Mononuclear cell (primary cell): ENCODE data around the gene MORN1. TPM values are rescaled to one million over a fixed set of nuclear protein-coding genes. Genes with fewer than 3 reads are reported as not detected.

Experiments used
- H3K27me3 ChIP-seq: 2 replicates; pipeline ENCODE4 v1.6.0; 2011; ENCODE audit warnings: low read length, control low read depth; ENCODE audit not compliant: insufficient read depth
- H3K4me1 ChIP-seq: 2 replicates; pipeline ENCODE4 v1.5.1; 2011; ENCODE audit warnings: mild to moderate bottlenecking, low read length, control low read depth; ENCODE audit not compliant: insufficient read depth
- H3K4me3 ChIP-seq: 2 replicates; pipeline ENCODE4 v1.5.1; 2011; ENCODE audit warnings: mild to moderate bottlenecking, low read length, moderate library complexity
- H3K9me3 ChIP-seq: 2 replicates; pipeline ENCODE4 v1.5.1; 2011; ENCODE audit warnings: low read depth, mild to moderate bottlenecking, control low read depth, low read length
- total RNA-seq: library from RNA; depleted of rRNA; stranded (reverse); fragments of >200 nt; gene quantifications from one replicate; pipeline ENCODE4 v1.2.3, GENCODE V29; 2012

Gene MORN1
- total RNA-seq, 1 donor: 4.2 TPM

DNA sequence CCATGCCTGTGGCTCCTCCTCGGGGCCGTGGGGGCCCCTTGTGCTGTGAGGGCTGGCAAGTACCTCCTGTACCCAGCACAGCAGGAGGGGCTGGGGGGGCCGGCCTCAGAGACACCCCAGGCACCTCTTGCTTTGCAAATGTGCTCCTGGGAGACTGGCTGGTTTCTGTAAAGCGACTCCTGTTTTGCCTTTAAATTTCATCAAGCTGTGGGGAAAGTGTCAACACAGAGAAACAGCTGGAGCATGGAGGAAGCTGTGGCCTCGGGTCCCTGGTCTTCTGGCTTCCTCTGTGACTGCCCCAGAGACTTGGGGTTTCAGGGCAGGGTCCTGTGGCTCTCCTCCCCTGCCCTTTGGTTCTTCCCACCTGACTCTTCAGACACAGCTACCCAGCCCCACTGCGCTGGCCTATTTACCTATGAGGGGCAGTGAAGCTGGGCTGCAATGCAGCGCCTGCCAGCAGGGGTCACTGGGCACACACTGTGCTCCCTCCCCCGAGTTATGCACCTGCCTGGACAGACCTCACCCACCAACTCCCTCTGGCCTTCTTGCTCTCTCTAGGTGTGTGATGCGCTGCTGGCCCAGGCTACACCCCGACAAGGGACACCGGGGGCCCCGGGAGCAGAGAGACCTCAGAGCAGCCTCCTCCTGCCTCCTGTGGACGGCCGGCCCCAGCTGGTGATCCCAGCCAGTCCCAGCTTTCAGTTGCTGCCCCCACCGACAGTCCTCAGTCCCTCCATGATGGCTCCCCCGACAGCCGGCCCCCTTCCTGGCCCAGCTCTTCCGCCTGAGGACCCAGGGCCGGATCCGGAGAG is 38.6 kb upstream of the MORN1 start:
- Histone ChIP-seq H3K9me3 (no peaks in the 10 kb centered on the region), H3K4me3 (no peak overlapping the region), H3K4me1 (no peaks in the 10 kb centered on the region), H3K27me3 (no peaks in the 10 kb centered on the region)

DNA sequence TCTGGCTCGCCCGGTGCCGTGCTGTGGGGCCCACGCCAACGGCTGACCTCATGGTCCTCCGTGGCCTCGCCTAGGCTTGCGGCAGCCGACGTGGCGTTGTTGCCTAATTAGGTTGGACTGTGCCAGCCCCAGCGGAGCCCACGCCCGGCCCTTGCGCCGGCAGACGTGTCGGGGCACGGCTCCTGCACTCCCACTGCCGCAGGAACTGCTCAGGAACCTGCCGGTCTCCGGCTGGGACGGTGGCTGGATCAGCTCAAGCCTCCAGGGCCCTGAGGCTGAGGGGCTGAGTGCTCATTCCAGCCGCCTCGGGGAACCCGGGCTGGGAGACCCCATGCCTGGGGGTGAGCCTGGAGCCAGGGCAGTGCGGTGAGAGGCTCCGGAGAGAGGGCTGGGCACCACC is 37.1 kb upstream of the MORN1 start:
- Histone ChIP-seq H3K27me3 (no peaks in the 10 kb centered on the region), H3K4me1 (no peaks in the 10 kb centered on the region), H3K4me3 (no peak overlapping the region), H3K9me3 (no peaks in the 10 kb centered on the region)

DNA sequence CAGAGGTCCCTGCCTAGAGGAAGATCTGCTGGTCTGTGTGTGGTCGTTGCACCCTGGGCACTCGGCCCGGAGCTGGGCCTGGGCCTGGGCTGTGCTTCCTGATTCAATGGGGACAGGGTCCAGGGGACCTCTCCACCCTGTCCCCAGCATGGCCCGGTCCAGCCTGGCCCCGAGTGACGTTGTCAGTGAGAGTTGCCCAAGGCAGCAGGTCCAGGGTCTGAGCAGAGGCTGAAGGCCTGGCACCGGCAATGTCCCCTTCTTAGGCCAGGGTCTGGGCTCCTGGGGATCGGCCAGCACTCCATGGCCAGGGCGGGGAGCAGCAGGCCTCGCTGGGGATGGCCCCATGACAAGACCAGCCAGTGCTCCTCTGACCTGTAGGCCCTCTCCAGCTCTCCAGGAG is 36.6 kb upstream of the MORN1 start:
- Histone ChIP-seq H3K27me3 (no peaks in the 10 kb centered on the region), H3K4me1 (no peaks in the 10 kb centered on the region), H3K9me3 (no peaks in the 10 kb centered on the region), H3K4me3 (no peak overlapping the region)

- Histone ChIP-seq H3K4me1 (no peaks in the 10 kb centered on the region), H3K4me3 (no peak overlapping the region), H3K9me3 (no peaks in the 10 kb centered on the region), H3K27me3 (no peaks in the 10 kb centered on the region)
Measured at GRCh38 chr1:2427051-2427450, 35.7 kb upstream of the MORN1 start.

DNA sequence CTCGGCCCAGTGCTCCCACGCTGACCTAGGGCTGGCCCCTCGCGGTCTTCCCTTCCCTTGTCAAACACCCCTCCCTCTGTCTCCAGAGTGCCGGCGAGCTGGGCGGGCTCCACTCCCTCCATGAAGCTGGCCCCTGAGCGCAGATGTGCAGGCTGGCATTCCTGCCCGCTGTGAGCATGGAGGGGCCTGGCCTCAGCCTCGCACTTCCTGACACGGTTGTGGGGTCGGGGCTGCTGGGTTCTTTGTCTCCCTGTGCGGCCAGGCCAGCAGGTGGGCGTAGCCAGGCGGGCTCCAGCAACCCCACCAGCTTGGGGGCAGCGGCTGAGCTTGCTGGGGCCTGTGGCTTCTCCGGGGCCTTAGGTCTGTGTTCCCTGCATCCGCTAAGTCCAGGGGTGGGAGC is 35.2 kb upstream of the MORN1 start:
- Histone ChIP-seq H3K9me3 (no peaks in the 10 kb centered on the region), H3K27me3 (no peaks in the 10 kb centered on the region), H3K4me3 (no peak overlapping the region), H3K4me1 (no peaks in the 10 kb centered on the region)

DNA sequence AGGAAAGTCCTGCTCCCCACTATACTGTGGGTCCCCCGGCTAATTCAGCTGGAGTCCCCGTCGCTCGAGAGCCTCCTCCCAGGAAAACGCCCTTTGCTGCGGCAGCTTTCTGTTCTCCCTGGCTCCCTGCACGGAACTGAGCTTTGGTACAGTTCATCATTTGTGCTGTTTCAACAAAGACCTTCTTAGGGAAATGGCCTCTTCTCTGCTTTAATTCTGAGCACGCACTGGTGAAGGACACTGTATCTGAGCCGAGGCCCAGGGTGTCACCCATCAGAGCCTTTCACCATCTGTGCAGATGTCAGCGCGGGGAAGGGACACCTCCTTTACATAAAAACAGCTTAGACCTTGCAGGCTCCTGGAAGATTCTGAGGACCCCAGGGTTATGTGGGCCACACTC is 34.5 kb upstream of the MORN1 start:
- Histone ChIP-seq H3K4me1 (no peaks in the 10 kb centered on the region), H3K9me3 (no peaks in the 10 kb centered on the region), H3K4me3 (no peak overlapping the region), H3K27me3 (no peaks in the 10 kb centered on the region)

GRCh38 chr1:2422523-2422922 is 31.2 kb upstream of the MORN1 start:
- Histone ChIP-seq H3K27me3 (no peaks in the 10 kb centered on the region), H3K9me3 (no peaks in the 10 kb centered on the region), H3K4me1 (no peaks in the 10 kb centered on the region), H3K4me3 (no peak overlapping the region)

DNA sequence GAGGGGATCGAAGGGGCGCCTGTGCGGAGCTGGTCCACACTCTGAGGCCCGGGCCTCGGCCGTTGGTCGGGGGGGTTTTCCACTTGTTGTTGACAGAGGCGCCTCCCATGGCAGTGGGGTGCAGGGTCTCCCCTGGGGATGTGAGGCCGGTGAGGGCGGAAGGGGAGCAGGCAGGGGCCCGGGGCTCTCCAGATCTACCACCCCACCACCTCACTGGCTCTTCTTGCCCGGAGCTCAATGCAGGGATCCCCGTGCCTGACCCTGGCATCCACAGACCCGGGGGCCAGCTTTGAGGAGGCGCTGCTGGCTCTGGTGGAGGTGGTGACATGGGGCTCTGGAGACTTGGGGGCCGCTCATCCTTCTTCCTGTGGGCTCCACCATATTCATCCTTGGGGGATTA is 28.1 kb upstream of the MORN1 start:
- H3K4me1 ChIP-seq: peaks cover 27% of the 10 kb centered on the region

DNA sequence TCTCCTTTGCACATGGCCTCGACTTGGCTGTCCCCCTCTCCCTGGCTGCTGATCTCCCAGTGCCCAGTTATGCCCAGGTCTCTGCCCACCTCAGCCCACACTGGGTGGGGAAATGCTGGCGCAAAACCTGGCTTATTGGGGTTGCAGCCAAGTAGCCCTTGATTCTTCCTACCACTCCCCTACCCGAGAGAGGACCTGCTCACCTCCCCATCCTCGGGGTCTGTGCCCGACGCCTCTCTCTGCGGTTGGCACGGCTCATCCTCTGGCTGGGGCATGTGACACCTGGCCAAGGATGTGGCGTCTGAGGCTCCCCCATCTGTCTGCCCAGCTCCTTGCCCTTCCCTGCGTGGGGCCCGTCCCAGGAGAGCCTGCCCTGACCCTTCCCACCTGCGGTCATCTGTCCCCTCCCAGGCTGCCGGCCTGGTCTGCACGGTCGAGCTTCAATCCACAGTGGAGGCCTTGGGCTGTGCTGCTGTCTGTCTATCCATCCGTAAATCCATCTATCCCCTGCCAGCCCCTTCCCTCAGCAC is 27.5 kb upstream of the MORN1 start:
- Histone ChIP-seq H3K4me1 (peaks cover 32% of the 10 kb centered on the region), H3K9me3 (no peaks in the 10 kb centered on the region), H3K27me3 (no peaks in the 10 kb centered on the region), H3K4me3 (no peak overlapping the region)

More for the DNA sequence above, 28.1 kb upstream of the MORN1 start:
- Histone ChIP-seq H3K4me3 (no peak overlapping the region), H3K9me3 (no peaks in the 10 kb centered on the region), H3K27me3 (no peaks in the 10 kb centered on the region)

DNA sequence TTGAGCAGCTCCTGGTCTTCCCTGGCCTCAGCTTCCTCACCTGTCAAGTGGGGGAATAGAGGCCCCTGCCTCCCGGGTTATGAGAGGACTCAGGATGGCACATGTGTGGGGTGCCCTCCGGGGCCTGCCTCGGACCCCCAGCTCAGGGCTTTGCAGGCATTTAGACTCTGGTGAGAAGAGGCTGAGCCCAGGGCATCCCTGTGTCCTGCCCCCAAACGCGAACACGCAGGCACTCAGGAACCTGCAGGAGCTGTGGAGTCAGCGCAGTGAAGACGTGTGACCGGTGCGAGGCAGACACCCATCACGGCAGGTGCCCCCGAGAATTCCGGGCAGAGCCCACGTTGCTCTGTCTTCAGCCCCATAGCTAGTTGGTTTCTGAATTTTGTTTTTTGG is 26.5 kb upstream of the MORN1 start:
- no peaks in the 10 kb centered on the region for H3K27me3 ChIP-seq
- H3K9me3 ChIP-seq: no peaks in the 10 kb centered on the region
- H3K4me3 ChIP-seq: no peak overlapping the region
- H3K4me1 ChIP-seq: peaks cover 43% of the 10 kb centered on the region

DNA sequence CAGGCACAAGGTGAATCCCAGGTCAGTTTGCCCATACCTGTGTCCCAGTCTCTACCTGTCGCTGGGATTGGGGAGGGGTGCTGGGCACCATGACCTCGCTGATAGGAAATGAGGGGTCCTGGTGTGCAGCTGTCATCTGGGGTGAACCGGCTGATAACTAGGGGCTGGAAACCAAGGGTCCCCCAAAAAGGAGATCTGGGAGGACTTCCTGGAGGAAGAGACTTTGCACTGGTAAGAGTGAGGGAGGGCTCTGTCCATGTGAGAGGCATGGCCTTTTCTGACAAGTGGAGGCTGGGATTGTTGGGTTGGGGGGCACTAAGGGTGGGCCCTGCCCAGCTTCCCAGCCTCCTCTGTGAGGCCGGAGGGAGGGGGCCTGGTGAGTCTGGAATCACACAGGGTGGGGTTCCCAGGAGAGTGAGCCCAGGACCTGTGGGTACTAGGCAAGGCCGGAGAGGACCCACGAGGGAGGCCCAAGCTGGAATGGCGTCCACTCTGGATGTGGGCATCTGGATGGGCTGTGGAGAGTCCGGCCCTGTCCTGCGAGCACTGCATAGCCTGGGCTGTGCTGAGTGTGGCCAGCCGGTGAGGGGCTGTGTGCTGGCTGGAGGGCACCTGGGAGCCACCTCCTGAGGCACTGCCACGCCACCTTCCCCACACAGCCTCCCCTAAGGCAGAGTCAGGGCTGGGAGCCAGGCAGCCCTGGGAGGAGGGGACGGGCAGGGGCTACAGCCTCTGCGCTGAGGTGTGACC is 25.9 kb upstream of the MORN1 start:
- H3K4me3 ChIP-seq: no peak overlapping the region
- no peaks in the 10 kb centered on the region for H3K9me3 ChIP-seq
- H3K27me3 ChIP-seq: no peaks in the 10 kb centered on the region
- peaks cover 44% of the 10 kb centered on the region for H3K4me1 ChIP-seq

DNA sequence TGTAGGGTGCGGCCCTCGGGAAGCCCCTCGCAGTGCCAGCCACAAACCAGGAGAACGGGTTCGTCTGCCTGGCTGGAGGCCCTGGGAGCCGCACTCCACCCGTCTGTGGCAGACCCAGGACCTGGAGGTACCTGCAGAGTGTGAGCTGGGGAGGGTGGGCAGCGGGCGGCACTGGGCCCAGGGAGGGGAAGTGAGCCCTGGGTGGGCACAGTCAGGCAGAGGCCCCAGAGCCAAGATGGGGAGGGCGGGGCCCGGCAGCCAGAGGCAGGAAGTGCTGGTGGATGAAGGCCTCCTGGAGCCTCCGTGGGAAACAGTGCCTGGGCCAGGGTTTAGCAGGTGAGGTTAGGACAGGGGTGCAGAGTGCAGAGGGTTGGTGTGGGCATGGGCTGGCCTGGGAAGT is 25.0 kb upstream of the MORN1 start:
- H3K4me3 ChIP-seq: peak overlapping the region; percentile 26
- no peaks in the 10 kb centered on the region for H3K27me3 ChIP-seq
- peaks cover 51% of the 10 kb centered on the region for H3K4me1 ChIP-seq
- no peaks in the 10 kb centered on the region for H3K9me3 ChIP-seq

DNA sequence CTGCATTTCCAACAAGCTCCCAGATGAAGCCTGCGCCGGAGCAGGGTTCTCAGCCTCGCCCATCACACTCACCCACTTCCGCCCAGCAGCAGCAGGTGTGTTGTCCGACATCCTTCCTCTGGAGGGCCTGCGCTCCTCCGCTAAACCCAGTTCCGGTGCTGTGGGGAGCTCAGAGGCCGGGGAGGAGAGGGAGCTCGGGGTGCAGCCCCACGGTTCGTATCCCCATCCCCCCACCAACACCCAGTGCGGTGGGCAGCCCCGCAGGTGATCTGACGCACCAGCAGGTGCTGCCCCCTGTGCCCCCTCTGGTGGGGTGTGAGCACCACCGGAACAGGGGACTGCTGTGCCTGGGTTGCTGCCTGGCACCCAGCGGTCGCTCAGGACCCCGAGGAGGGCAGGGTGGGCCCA is 24.5 kb upstream of the MORN1 start:
- H3K27me3 ChIP-seq: no peaks in the 10 kb centered on the region
- H3K9me3 ChIP-seq: no peaks in the 10 kb centered on the region
- peaks cover 51% of the 10 kb centered on the region for H3K4me1 ChIP-seq
- H3K4me3 ChIP-seq: peak overlapping the region; percentile 26

DNA sequence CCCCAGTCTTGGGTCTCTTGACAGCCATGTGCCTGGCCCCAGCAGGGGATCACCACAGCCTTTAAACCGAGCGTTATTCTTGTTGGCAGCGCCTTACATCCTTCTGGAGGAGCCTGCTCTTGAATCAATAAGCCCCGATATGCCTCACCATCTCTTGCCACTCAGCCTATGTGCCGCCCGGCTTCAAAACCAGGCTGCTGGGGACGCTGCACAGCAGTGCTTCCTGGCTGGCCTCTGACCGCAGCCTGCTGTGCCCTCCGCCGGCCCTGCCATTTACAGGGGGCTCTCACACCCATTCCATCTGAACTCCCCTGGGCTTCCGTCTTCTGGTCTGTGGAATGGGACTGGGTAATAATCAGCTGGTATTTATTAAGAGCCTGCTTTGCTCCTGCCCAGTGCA is 24.0 kb upstream of the MORN1 start:
- Histone ChIP-seq H3K27me3 (no peaks in the 10 kb centered on the region), H3K4me1 (peaks cover 51% of the 10 kb centered on the region), H3K4me3 (no peak overlapping the region), H3K9me3 (no peaks in the 10 kb centered on the region)

GRCh38 chr1:2414297-2414958 is 23.1 kb upstream of the MORN1 start:
- peaks cover 51% of the 10 kb centered on the region for H3K4me1 ChIP-seq
- H3K27me3 ChIP-seq: no peaks in the 10 kb centered on the region
- no peaks in the 10 kb centered on the region for H3K9me3 ChIP-seq
- H3K4me3 ChIP-seq: no peak overlapping the region
